GM21576 (cell line): ENCODE data around the gene HNRNPA3.
"Not testable (repeated sequence)": the region's sequence is repeated elsewhere in the genome, so short reads cannot be mapped to it uniquely, and the experiment has no call there.

Experiments used
- ATAC-seq: cut with Tn5 transposase; IDR thresholded peaks from one replicate; pipeline ENCODE4 v1.9.1; 2021; ENCODE audit warnings: mild to moderate bottlenecking, moderate library complexity; ENCODE audit not compliant: unreplicated experiment

Gene HNRNPA3

DNA sequence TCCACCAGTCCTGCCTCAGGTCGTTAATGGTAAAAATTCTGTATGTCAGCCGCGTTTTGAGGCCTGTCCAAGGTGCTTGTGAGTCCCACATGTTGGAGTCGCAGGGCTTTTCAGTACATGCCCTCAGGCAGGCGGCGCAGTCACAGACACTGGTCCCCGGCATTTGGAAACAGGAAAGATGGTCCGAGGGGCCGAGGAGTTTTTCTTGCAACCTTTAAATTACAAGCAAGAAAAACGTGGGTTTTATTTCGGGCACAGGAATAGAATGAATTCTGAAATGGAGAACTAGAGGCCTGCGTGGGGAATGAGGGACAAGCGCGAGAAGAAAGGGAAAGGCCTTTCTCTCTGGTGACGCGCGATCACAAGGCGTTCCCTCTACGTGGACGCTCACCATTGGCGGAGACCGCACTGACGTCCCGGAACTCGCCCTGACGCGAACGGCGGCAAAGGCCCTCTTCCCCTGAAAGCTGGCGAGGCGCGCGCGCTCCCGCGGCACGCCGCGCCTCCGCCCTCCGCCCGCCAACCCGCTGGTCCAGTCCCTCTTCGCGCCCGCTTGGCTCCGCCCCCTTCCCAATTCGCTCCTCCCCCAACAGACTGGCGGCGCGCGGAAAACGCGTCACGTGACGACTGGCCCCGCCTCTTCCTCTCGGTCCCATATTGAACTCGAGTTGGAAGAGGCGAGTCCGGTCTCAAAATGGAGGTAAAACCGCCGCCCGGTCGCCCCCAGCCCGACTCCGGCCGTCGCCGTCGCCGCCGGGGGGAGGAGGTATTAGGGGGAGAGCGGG, at the start of gene HNRNPA3:
Gene HNRNPA3 (plus strand): TSS at position 689 of the 785 bp plus-strand sequence. CDS start 6 bp downstream, at position 695.
- ATAC-seq, result peak; percentile 91

DNA sequence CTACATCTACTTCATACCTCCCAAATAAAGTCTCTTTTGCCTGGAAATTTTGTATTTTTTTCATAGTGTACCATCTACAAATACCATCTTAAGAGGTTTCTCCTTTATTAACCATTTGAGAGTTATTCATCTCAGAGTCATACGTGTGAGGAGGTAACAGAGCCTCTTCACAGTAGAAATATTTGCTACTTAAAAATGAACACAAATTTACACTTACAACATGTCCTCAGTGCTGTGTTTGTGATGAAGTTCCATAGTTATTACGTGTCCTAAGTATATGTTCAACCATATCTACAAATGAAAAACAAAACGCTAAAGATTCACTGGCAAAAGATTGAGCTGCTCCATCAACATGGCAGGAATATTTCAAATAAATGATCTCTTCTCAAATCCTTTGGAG, 48.5 kb upstream of the HNRNPA3 start:
- no peak for ATAC-seq

DNA sequence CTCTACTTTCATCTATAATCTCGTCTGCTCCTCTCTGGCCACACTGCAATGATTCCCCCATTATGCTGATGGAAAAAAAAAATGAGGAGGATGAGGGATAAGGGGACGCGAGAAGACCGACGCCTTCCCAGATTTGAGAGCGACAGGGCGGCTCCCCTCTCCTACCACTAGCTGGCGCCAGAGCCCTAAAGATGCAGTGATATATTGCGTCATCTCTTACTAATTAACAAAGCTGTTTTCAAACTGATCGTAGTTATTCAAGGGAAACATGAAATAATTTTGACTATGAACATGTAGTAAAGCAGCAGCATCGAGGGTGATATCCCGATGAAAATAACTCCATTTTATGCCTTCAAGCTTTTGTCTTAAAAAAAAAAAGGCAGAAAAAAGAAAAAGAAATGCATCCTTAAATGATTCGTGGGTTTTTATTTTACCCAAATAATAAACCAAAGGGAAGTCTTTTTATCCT, 48.0 kb upstream of the HNRNPA3 start:
- ATAC-seq, result peak; percentile 66

DNA sequence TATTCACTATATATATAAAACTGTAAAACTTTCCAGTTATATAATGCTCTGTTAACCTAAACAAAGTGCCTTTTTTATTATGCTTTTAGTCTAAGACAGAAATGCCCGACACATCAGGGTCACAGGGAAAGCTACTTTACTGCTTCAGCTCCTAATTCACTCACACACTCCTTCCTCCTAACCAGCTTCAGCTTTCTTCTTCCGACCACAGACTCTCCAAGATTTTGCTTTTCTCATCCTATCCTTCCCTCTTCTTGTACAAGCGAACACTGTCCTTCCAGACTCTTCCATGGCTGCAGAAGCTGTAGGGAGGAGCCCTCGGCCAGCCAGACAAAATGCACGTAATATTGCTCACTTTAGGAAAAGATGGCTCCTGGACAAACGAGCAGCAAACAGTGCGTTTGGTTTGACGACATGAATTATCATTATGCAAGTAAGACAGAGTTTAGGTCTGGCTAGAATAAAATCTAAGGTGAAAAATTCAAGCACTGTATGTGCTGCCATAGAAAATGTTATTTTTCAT, 47.5 kb upstream of the HNRNPA3 start:
- ATAC-seq, result no peak

DNA sequence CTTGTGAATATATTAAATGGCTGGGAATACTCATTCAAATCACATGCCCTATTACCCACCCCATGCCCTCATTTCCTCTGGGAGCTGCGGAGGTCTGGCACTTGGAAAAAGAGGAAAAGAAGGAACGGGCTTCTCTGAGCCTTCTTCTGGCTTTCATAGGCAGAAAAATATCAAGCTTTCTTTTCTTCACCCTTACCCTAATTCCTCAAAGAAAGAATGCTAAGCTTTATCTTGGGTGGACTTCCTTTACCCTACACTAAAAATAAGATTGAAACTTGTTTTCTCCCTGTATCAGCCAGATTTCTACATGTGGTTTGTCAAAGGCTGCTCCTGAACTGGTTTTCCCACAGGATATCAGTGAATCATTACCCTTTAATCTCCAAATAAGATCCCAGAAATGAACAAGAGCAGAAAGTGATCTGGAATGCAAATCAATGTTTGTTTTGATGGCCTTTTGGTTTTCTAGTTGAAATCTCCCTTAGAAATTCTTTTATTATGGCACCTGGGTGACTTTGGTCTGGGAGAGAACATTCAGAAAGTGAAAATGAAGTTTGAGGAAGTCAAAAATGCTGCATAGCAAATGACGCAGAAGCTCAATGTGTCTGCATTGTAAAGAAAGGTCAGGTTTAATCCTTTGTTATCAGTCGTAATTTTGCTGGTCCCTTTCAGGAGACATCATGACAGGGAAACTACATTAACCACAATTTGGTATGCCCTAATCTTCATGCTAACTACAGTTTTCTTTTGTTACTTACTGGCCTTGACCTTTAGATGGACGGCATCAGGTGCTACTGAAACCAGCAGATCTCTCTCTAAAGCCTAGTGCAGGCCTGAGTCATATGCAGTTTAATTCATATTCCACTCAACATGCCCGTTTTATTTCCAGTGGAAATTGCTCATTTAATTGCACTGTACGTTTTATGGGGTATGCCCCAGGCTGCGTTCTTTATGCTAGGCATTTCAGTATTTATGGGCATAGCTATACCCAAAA, 46.6 kb upstream of the HNRNPA3 start:
- ATAC-seq, result peak; percentile 48

DNA sequence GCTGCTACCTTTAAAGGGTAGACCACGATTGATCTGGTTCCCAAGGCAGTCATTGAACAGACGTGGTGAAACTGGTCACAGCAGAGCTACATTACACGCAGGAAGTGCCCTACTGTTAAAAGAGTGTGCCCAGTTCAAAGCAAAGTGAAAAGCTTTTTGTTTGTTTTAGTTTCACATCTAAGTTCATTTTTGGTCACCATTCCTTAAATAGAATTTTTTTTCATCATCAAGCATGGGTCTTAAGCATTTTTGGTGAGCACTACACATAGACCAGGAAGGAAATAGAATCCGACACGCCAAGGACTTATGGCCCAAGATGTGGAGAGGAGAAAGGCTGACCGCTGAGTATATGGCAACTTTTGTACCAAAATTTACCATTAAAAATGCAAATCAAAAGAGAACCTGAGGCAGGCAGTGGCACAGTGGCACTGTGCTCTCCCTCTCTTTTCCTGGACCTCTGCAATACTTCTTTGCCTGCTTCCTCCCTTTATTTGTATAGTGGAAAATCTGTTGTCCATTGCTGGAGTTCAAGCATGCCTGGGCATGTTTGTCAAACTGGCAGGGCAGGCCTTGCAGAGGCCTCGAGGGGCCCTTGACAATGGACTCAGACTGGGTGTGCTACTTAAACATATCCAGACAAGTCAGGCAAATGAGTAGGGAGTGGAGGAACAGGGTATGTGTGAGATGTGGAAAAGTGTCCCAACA, 42.6 kb upstream of the HNRNPA3 start:
- peak; percentile 64 for ATAC-seq

DNA sequence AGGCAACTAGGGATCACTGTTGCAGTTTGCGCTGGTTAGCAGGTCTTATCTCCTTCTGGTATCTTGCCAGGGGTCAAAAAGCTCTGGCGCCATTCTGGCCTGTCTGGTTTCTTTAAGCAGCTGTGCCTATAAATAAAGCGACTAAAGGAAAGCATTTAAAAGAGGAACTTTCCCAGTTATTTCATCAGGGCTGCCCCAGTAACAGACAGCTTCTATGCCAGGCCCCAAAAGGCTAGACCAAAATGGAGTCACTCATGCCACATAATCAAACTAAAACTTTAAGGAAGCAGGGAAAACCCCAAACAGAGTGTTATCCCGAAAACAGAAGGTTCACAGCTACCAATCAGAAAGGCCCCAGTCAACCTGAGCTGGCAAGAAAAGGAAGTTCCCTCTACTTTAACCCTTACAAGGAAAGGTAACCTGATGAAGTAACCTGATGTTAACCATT, 41.2 kb upstream of the HNRNPA3 start:
- no peak for ATAC-seq

DNA sequence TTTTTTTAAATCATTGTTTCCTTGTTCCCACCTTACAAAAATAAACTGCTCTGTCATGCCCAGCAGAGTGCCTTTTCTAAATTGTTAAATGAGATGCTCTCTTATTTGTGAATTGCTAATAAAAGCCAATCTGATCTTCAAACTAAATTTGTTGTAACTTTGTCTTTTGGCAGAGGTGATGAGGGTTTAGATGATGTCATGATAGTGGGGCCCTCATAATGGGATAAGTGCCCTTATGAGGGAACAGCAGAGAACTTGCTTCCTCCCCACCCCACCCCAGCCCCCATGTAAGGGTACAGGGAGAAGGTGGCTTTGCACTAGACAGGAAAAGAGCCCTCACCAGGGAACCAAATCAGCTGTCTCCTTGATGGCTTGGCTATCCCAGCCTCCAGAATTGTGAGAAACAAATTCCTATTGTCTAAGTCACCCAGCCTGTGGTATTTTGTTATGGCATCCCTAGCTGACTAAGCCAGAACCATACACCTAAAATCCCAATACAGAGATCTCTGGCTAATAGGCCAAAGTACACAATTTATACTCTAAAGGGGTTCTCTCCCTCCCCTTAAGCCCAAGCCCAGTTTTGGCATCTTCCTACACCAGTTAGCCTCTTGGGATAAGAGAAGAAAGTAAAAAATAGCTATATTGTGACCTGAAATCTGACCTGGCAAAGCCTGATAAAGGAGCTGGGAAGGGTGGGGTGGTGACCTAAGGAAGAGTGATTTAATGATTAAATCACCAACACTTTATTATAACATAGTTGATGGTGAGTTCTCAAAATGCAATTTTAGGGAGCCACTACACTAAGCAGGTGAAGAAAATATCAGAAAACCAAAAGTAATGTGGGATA, 40.3 kb upstream of the HNRNPA3 start:
- no peak for ATAC-seq

DNA sequence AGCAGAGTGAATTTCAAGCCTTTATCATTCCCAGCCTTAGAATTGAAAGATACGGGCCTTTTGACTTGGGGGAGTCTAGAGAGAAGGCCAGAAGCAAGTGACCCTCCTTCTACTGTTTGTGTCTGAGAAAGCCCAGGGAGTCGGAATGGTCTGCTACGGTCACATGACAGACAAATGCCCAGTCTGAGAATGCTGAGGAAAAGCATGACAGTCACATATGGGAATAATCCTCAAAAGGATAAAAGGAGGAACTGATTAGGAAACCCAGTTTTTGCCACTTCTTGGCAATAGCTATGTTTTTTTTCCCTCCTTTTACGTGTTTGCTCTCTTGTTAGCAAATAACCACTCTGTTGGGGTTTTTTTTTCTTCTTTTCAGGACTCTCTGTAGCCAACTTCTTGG, 38.1 kb upstream of the HNRNPA3 start:
- ATAC-seq, result no peak

DNA sequence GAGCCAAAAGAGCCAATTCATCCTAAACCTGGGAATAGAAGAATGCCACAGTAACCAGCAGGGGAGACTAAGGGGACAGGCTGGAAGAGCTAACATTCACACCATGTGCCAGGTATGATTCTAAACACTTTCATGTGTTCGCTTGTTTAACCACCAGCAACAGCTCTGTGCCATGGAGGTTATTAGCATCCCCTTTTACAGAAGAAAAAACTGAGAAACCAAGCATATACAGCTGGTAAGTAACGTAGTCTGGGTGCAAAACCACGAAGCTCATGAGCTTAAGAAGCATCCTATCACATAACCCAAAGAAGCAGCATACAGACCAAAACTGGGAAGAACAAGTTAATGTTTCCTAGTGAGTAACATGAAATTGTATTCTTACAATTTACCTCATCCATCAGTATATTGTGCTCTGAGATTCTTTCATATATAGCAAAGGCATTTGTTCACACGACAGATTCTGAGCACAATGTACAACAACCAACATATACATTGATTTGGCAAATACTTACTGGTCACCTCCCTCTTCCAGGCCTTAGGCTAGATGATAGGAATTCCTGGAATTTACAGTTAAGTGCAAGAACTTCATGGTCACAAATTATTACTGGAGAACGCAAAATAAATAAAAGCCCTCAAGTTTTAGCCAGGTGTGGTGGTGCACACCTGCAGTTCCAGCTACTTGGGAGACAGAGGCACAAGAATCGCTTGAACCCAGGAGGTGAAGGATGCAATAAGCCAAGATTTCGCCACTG, 36.5 kb upstream of the HNRNPA3 start:
- no peak for ATAC-seq

DNA sequence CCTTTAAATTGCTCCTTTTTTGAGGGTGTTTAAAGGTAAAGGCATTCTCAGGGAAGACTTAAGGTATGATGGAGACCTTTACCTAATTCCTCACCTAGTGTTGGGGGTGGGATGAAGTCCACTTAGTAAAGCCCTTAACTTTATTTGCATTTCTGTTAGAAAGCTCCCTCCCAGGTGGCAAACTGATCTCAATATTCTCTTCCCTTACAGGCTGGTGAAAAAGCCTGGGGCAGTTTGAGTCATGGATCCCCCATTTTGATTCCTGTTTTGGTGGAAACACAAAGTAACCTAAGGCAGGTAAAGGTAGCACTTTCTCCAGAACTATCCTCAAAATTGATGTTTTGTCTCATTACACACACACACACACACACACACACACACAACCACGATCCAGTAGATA, 33.8 kb upstream of the HNRNPA3 start:
- ATAC-seq, result no peak

DNA sequence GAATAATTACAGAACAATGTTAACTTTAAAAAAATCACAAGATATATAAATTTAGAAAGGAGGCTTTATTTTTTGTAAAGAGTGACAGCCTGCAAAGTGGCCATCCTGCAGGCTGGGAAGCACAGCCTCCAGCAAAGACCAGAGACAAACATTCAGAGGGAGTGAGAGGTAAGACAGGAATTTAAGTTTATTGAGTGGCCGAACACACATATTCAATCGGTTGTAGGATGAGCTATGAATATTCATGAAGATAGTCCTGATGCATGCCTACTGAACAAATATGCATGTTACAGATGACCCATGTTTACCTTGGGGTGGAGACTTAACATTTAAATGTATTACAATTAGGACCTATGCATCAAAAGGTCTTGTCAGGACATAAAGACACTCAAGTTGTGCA, 33.4 kb upstream of the HNRNPA3 start:
- no peak for ATAC-seq

DNA sequence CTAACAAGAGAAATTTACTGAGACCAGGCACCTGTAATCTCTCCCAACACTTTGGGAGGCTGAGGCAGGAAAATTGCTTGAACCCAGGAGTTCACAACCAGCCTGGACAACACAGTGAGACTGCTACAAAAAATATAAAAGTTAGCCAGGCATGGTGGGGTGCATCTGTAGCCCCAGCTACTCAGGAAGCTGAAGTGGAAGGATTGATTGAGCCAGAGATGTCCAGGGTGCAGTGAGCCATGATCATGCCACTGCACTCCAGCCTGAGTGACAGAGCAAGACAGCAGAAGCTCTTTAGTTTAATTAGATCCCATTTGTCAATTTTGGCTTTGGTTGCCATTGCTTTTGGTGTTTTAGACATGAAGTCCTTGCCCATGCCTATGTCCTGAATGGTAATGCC, 32.9 kb upstream of the HNRNPA3 start:
- not testable (repeated sequence) for ATAC-seq

DNA sequence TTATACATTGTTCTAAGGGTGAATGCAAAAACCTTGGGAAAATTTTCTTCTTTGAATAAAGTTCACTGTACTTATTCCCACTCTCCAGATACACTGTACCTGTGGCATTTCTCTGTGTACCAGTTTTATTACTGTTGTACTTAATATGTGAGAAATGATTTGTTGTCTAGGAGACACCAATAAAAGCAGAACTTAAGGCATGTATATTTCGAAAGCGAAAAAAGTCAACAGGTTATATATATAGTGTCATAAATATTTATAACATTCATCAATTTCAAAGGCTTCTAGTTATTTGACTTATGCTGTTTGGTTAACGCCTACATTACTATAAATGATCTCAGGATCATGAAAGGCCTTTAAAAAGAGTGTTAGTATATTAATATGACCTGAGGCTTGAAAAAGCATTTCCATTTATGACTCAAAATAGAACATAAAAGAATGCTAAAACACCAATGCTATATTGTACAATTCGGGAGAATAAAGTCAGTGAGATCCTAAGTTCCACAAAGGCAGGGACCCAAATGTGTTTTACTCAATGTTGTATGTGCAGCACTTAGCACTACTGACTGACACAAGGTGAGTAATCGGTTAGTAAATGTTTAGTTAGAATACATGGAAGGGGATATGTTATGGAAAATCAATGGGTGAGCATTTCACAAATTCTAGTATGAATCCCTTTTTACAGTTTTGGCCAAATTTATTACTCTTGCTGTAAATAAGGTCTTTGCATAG, 32.2 kb upstream of the HNRNPA3 start:
- ATAC-seq, result no peak

DNA sequence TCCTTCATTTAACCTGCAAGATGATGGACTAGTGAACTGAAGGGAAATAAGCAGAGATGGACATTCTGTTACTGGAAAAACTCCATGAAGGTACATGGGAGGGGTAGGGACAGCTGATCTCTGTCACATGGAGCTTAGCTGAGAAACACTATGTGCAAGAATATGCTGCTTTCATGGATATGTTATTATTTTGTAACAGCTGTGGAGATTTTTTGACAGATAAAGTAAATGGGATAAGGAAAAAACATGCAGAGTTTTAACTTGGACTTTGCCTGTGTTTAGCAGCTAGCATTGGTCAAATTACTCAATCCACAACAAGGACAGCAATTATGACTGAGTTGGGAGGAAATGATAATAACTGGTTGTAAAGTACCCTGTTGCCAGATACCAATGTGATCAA, 28.7 kb upstream of the HNRNPA3 start:
- no peak for ATAC-seq

DNA sequence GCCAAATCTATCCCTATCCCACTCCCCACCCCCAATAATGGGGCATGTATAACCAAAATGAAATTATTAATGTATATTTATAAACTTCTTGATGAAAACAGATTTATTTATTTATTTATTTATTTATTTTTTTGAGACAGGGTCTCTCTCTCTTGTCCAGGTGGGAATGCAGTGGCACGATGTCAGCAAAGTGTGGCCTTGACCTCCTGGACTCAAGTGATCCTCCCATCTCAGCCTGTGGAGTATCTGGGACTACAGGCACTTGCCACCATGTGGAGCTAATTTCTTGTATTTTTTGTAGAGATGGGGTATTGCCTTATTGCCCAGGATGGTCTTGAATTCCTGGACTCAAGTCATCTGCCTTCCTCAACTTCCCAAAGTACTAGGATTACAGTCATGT, 28.0 kb upstream of the HNRNPA3 start:
- no peak for ATAC-seq

DNA sequence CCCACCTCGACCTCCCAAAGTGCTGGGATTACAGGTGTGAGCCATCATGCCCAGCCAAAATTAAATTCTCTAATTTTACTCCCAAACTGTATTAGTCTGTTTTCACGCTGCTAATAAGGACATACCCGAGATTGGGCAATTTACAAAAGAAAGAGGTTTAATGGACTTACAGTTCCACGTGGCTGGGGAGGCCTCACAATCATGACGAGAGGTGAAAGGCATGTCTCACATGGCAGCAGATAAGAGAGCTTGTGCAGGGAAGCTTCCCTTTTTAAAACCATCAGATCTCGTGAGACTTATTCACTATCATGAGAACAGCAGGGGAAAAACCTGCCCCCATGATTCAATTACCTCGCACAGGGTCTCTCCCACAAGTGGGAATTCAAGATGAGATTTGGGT, 26.6 kb upstream of the HNRNPA3 start:
- not testable (repeated sequence) for ATAC-seq

DNA sequence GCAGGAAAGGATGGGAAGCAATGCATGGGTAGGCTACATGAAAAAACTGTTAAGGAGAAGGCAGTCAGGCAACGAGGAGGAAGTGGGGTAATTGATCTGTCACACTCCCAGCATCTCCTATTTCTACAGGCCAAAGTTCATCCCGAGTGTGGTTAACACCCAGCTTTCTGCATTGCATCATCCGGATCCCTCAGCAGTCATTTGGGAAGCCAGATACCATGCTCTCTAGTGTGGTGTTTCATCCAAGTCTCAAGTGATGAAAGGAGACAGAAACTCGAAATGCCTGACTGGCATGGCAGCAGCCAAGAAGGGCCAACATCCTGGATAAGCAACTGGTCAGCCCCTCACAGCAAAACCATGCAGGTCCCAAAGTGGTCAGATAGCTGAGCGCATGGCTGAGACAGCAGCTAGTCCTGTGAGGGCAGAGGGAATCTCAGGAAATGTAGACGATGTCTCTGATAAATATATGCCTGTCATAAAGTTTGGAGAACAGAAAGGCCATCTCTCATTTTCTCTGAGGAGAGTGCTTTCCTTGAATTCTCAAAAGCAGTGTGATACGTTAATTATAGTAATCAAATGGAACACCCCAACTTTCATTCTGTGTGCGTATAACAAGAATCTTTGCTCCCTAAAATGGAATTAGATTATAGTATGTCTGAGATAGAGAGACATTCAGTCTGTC, 24.8 kb upstream of the HNRNPA3 start:
- no peak for ATAC-seq
